GM19468 (cell line): Measurements from ENCODE around the gene SMARCC1.

Experiments
- ATAC-seq: cut with Tn5 transposase; IDR thresholded peaks from one replicate; pipeline ENCODE4 v1.9.1; 2021; ENCODE audit warnings: mild to moderate bottlenecking, moderate library complexity, moderate number of reproducible peaks; ENCODE audit not compliant: unreplicated experiment; ENCODE audit errors: extremely low read depth

The SMARCC1 gene

GRCh38 chr3:47568901-47569300, 212.8 kb downstream of the SMARCC1 start:
- no peak for ATAC-seq

GRCh38 chr3:47567149-47567548, 214.5 kb downstream of the SMARCC1 start:
- ATAC-seq, result no peak

- ATAC-seq, result no peak
These were observed 215.0 kb downstream of the SMARCC1 start for GRCh38 chr3:47566667-47567066.

- ATAC-seq, result no peak
These were observed 215.8 kb downstream of the SMARCC1 start for GRCh38 chr3:47565734-47566550.

- ATAC-seq, result no peak
These were observed 225.3 kb downstream of the SMARCC1 start for GRCh38 chr3:47556351-47556750.

GRCh38 chr3:47554335-47554734, 227.4 kb downstream of the SMARCC1 start:
- ATAC-seq, result no peak

- no peak for ATAC-seq
These were observed 228.3 kb downstream of the SMARCC1 start for GRCh38 chr3:47553407-47553806.

- no peak for ATAC-seq
These were observed 239.1 kb downstream of the SMARCC1 start for GRCh38 chr3:47542471-47543173.

GRCh38 chr3:47541583-47542108, 240.0 kb downstream of the SMARCC1 start:
- ATAC-seq, result no peak

- no peak for ATAC-seq
These were observed 241.4 kb downstream of the SMARCC1 start for GRCh38 chr3:47540281-47540680.

GRCh38 chr3:47536967-47537366, 244.7 kb downstream of the SMARCC1 start:
- no peak for ATAC-seq

GRCh38 chr3:47536221-47536891, 245.3 kb downstream of the SMARCC1 start:
- no peak for ATAC-seq
